Loucy (cell line): ENCODE data around the gene STON1.
"Not testable (repeated sequence)": the region's sequence is repeated elsewhere in the genome, so short reads cannot be mapped to it uniquely, and the experiment has no call there.

Source experiments
- H2AFZ ChIP-seq: fragments of 200-600 bp; sonication (generic); 2 replicates; pipeline ENCODE4 v1.6.0; 2016; ENCODE audit warnings: antibody characterized with exemption, mild to moderate bottlenecking, low read length, moderate library complexity
- H3F3A ChIP-seq: fragments of 200-600 bp; 2 replicates; pipeline ENCODE4 v1.6.0; 2016; ENCODE audit warnings: antibody characterized with exemption, low read depth, mild to moderate bottlenecking
- H3K27me3 ChIP-seq: fragments of 200-600 bp; sonication (generic); 2 replicates; pipeline ENCODE4 v1.6.1; 2014; ENCODE audit warnings: low read length, mild to moderate bottlenecking; ENCODE audit not compliant: insufficient read depth, poor library complexity, severe bottlenecking
- H3K36me3 ChIP-seq: fragments of 200-600 bp; sonication (generic); 2 replicates; pipeline ENCODE4 v1.6.1; 2016; ENCODE audit warnings: low read length; ENCODE audit not compliant: insufficient read depth
- H3K4me1 ChIP-seq: fragments of 200-600 bp; sonication (generic); 2 replicates; pipeline ENCODE4 v1.5.1; 2014; ENCODE audit warnings: low read length, mild to moderate bottlenecking; ENCODE audit not compliant: insufficient read depth, poor library complexity, severe bottlenecking
- H3K4me2 ChIP-seq: fragments of 200-600 bp; sonication (generic); 2 replicates; pipeline ENCODE4 v1.6.0; 2014; ENCODE audit warnings: antibody characterized with exemption, low read length, low read depth, mild to moderate bottlenecking; ENCODE audit not compliant: poor library complexity, severe bottlenecking
- H3K4me3 ChIP-seq: fragments of 200-600 bp; sonication (generic); 2 replicates; pipeline ENCODE4 v1.5.1; 2014; ENCODE audit warnings: low read length, mild to moderate bottlenecking, mixed read lengths; ENCODE audit not compliant: poor library complexity, severe bottlenecking
- H3K79me2 ChIP-seq: fragments of 200-600 bp; sonication (generic); 2 replicates; pipeline ENCODE4 v1.6.1; 2014; ENCODE audit warnings: low read length; ENCODE audit not compliant: insufficient read depth
- H3K9ac ChIP-seq: fragments of 200-600 bp; sonication (generic); 2 replicates; pipeline ENCODE4 v1.6.0; 2014; ENCODE audit warnings: mild to moderate bottlenecking, low read depth, low read length, moderate library complexity; ENCODE audit not compliant: poor library complexity, severe bottlenecking
- H3K9me2 ChIP-seq: fragments of 200-600 bp; sonication (generic); replicated peaks from 2 replicates; pipeline ENCODE4 v1.6.1; 2016; ENCODE audit warnings: low read depth, low read length, mixed read lengths
- H3K9me3 ChIP-seq: fragments of 200-600 bp; sonication (generic); 2 replicates; pipeline ENCODE4 v1.6.1; 2014; ENCODE audit warnings: mild to moderate bottlenecking, antibody characterized with exemption, low read length, low read depth; ENCODE audit not compliant: insufficient read depth
- H4K20me1 ChIP-seq: fragments of 200-600 bp; sonication (generic); 2 replicates; pipeline ENCODE4 v1.6.0; 2014; ENCODE audit warnings: antibody characterized with exemption, low read length, mild to moderate bottlenecking; ENCODE audit not compliant: insufficient read depth, poor library complexity, severe bottlenecking
- CTCF ChIP-seq: fragments of 200-600 bp; sonication (generic); conservative IDR thresholded peaks from 2 replicates; pipeline ENCODE4 v1.5.1; 2014; ENCODE audit warnings: mild to moderate bottlenecking, antibody characterized with exemption, low read length
- EZH2phosphoT487 ChIP-seq: fragments of 200-600 bp; IDR thresholded peaks from 2 replicates; pipeline ENCODE4 v1.6.1; 2018; ENCODE audit warnings: antibody characterized with exemption, mild to moderate bottlenecking, moderate library complexity, borderline replicate concordance

Gene STON1

DNA sequence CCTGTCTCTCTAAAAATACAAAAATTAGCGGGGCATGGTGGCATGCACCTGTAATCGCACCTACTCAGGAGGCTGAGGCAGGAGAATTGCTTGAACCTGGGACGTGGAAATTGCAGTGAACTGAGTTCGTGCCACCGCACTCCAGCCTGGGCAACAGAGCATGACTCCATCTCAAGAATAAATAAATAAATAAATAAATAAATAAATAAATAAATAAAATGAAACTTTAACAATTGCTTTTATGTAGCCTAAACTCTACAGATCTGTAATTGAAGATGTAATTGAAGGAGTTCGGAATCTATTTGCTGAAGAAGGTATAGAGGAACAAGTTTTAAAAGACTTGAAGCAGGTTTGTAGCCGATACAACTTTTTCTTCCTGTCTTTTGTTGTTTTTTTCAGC is 90.7 kb downstream of the STON1 start:
- H3K9me3 ChIP-seq, result no peaks in the 10 kb centered on the region
- H3K36me3 ChIP-seq, result no peaks in the 10 kb centered on the region
- H4K20me1 ChIP-seq, result no peaks in the 10 kb centered on the region
- no peaks in the 10 kb centered on the region for H3F3A ChIP-seq
- no peak overlapping the region for H3K4me2 ChIP-seq
- no peak overlapping the region for H3K4me3 ChIP-seq
- no peak overlapping the region for H2AFZ ChIP-seq
- no peaks in the 10 kb centered on the region for H3K27me3 ChIP-seq
- no peak for TF ChIP-seq CTCF
- no peak for TF ChIP-seq EZH2phosphoT487
- H3K79me2 ChIP-seq, result no peaks in the 10 kb centered on the region
- no peaks in the 10 kb centered on the region for H3K9me2 ChIP-seq
- H3K9ac ChIP-seq, result no peak overlapping the region
- no peaks in the 10 kb centered on the region for H3K4me1 ChIP-seq

- H3K4me1 ChIP-seq, H4K20me1 ChIP-seq, H3K36me3 ChIP-seq, H3K9me3 ChIP-seq, H3K9ac ChIP-seq, H2AFZ ChIP-seq, H3K4me3 ChIP-seq, H3F3A ChIP-seq, H3K4me2 ChIP-seq, H3K9me2 ChIP-seq, H3K27me3 ChIP-seq, H3K79me2 ChIP-seq: not testable (repeated sequence)
Measured at GRCh38 chr2:48622691-48623090, 92.7 kb downstream of the STON1 start.

GRCh38 chr2:48624696-48625095 is 94.7 kb downstream of the STON1 start:
- no peak for TF ChIP-seq CTCF
- TF ChIP-seq EZH2phosphoT487, result no peak
- Histone ChIP-seq H3K9me3 (no peaks in the 10 kb centered on the region), H2AFZ (no peak overlapping the region), H3K9me2 (no peaks in the 10 kb centered on the region), H3K79me2 (no peaks in the 10 kb centered on the region), H4K20me1 (no peaks in the 10 kb centered on the region), H3K36me3 (no peaks in the 10 kb centered on the region), H3K4me2 (no peak overlapping the region), H3K9ac (no peak overlapping the region), H3K27me3 (no peaks in the 10 kb centered on the region), H3K4me1 (no peaks in the 10 kb centered on the region), H3F3A (no peaks in the 10 kb centered on the region), H3K4me3 (no peak overlapping the region)

DNA sequence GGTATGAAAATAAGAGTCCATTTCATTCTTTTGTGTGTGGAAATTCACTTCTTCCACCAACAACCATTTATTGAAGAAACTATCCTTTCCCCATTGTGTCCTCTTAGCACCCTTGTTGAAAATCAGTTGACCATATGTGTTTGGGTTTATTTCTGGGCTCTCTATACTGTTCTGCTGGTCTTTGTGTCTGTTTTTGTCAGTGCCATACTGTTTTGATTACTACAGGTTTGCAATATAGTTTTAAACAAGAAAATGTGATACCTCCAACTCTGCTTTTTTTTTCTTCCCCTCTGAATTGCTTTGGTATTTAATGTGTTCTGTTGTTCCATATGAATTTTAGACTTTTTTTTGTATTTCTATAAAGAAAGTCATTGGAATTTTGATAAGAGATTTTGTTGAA is 96.1 kb downstream of the STON1 start:
- Histone ChIP-seq H4K20me1 (no peaks in the 10 kb centered on the region), H2AFZ (no peak overlapping the region), H3K9me3 (no peaks in the 10 kb centered on the region), H3K9me2 (no peaks in the 10 kb centered on the region), H3K4me1 (no peaks in the 10 kb centered on the region), H3K9ac (no peak overlapping the region), H3K4me3 (no peak overlapping the region), H3K79me2 (no peaks in the 10 kb centered on the region), H3K4me2 (no peak overlapping the region), H3F3A (no peaks in the 10 kb centered on the region), H3K36me3 (no peaks in the 10 kb centered on the region), H3K27me3 (no peaks in the 10 kb centered on the region)
- TF ChIP-seq CTCF, result no peak
- no peak for TF ChIP-seq EZH2phosphoT487
